Fibroblast of mammary gland (primary cell): ENCODE measurements around the gene C1RL.
"Not testable (repeated sequence)": the region's sequence is repeated elsewhere in the genome, so short reads cannot be mapped to it uniquely, and the experiment has no call there.

ENCODE experiments used
- DNase-seq: peaks from one replicate; pipeline ENCODE4 v3.0.0-alpha.2; 2010; ENCODE audit warnings: low read depth
- H3K4me3 ChIP-seq: 2 replicates; pipeline ENCODE4 v1.5.1; 2011; ENCODE audit warnings: low read depth, mild to moderate bottlenecking, low read length, moderate library complexity; ENCODE audit not compliant: control insufficient read depth
- TF ChIP-seq, protein P1 (sequence below): conservative IDR thresholded peaks from 2 replicates; pipeline ENCODE4 v1.5.1; 2011; ENCODE audit warnings: low read depth, low read length, inconsistent platforms; ENCODE audit not compliant: control insufficient read depth, insufficient read depth

C1RL gene

DNA sequence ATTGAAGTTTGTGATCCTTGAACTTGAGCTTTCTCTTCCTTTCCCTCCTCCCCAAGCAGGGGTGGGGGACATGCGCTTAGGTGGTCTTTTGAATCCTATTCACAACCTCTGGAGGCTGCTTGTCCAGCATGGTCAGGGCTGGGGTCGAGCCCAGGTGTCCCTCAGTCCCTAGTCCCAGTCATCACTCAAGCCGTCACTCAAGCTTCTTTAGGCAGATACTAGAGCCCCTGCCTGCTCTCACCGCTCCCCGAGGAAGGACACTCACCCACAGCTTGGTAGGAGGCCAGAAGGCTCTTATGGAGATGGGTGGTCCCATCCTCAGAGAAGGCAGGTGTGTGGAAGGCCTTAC is 532 bp upstream of the C1RL start:
- TF ChIP-seq, protein P1, sequence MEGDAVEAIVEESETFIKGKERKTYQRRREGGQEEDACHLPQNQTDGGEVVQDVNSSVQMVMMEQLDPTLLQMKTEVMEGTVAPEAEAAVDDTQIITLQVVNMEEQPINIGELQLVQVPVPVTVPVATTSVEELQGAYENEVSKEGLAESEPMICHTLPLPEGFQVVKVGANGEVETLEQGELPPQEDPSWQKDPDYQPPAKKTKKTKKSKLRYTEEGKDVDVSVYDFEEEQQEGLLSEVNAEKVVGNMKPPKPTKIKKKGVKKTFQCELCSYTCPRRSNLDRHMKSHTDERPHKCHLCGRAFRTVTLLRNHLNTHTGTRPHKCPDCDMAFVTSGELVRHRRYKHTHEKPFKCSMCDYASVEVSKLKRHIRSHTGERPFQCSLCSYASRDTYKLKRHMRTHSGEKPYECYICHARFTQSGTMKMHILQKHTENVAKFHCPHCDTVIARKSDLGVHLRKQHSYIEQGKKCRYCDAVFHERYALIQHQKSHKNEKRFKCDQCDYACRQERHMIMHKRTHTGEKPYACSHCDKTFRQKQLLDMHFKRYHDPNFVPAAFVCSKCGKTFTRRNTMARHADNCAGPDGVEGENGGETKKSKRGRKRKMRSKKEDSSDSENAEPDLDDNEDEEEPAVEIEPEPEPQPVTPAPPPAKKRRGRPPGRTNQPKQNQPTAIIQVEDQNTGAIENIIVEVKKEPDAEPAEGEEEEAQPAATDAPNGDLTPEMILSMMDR = no peak
- DNase-seq = no peak
- H3K4me3 ChIP-seq = peak overlapping the region; percentile 76

DNA sequence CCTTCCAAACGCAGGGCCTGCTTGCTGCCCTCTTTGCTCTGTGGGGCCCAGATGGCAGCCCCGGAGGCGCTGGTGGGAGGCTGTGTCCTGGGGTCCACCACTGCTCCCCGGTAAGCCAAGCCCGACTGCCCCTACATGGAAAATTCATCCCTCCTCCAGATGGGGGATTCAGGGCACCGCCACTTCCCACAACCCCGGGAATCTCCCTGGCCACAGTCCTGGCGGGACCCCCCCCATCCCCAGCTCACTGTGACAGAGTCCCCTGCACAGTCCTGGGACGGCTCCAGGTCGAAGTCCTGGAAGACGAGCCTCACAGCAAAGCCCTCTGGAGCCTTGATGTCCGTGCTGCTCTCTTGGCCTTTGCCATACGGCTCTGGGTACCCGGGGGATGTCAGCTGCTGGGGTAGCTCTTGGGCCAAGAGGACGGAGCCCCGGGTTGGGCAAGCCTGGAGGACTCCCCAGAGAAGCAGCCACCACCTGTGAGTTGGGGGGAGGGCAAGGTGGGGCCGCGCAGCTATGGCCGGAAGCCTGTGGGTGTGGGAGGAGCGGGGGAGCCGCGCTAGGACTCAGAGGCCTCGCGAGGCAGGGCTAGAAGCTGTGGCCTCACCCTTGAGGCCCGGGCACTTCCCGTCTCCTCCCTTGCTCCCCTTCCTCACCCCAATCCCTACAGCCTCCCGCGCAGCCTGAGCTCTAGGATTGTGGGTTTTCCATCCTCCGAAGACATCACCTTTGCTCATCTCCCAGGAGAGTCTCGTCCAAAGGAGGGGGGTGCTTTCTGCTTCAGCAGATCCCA is 815 bp downstream of the C1RL start:
- TF ChIP-seq, protein P1 = no peak
- peak; percentile 79 for DNase-seq
- H3K4me3 ChIP-seq = peak overlapping the region; percentile 76

DNA sequence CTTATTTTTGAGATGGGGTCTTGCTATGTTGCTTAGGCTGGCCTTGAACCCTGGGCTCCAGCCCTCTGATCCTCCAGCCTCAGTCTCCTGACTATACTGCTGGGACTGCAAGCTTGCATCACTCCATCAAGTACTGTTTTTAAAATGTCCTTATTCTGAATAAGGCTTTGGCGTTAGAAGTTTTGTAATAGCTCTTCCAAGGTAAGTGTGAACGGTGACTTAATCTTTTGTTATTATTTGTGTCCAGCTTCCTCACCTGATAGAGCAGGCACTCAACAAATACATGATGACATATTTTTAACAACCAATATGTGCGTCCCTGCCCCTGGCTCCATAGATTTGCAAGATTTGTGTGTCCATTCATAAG is 1.4 kb downstream of the C1RL start:
- H3K4me3 ChIP-seq = peak overlapping the region; percentile 76
- TF ChIP-seq, protein P1 = no peak
- no peak for DNase-seq

DNA sequence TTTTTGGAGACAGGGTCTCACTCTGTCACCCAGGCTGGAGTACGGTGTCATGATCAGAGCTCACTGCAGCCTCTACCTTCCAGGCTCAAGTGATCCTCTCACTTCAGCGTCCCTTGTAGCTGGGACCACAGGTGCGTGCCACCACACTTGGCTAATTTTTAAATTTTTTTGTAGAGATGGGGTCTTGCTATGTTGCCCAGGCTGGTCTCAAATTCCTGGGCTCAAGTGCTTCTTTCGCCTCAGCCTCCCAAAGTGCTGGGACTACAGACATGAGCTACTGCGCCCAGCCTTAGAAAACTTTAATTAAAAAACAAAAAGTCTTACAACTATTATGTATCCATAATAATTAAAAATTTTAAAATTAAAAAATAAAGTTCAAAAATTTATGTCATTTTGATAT is 1.8 kb downstream of the C1RL start:
- peak overlapping the region; percentile 76 for H3K4me3 ChIP-seq
- DNase-seq = not testable (repeated sequence)

DNA sequence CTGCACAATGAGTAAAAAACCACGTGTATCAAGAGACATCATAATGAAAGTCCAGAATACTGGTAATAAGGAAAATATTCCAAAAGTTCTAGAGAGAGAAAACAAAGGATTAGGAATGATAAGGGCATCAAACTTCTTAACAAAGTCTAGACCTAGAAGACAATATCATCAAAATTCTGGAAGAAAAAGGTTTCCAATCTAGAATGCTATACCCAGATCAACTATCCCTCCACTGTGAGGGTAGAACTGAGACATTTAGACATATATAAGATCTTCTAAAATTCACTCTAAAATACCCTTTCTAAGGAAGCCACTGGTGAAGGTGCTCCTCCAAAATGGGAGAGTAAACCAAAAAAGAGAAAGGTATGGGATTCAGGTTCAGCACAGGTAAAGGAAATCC is 2.9 kb downstream of the C1RL start:
- no peak overlapping the region for H3K4me3 ChIP-seq
- TF ChIP-seq, protein P1 = no peak
- no peak for DNase-seq

DNA sequence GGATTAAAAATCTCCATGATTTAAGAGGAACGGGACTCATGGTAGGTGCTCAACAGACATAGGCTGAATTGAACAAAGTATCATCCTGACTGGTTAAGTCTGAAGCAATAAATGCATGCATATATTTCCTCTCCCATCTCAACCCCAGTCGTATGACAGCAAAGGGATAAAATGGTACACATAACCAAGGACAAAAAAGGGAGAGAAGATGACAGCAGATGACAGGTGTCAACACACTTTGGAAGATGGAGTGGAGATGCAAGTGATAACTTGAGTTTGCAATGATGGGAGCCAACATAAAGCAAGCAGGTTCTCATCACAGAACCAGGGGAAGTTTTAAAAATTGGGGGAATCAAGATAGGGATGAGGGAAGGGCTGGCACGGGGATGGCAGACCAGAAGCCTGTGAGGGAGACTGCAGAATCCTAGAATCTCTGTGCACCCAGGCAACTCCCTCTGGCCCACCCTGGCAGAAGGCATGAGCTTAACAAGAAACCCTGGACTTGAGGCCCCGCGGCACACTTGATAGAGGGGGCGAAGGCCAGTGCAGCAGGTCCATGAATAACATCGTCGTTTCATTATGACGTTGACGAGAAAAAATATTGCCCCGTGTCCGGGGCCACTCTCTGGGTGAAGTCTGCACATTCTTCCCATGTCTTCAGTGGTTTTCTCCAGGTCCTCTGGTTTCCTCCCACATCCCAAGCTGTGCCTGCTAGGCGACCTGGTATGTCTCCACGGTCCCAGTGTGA is 5.0 kb downstream of the C1RL start:
- no peak overlapping the region for H3K4me3 ChIP-seq
- TF ChIP-seq, protein P1 = no peak
- DNase-seq = no peak

DNA sequence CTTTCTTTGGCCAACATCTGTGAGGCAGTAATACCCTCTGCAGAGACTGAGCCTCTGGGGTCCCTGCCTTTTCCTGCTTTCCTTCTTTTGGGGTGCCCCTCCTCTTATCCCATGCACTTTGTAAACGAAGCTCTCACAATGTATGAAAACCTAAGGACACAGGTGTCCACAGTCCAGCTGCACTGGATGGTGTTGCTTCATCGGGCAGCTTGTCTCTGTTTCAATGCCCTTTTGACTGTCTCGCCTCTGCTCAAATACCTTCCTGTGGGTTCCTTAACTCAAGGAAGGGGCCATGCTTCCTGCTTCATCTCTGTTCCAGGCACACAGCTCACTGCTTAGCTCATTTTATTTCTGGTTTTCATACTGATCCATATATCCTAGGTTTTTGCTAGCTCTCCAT is 6.4 kb downstream of the C1RL start:
- DNase-seq = no peak
- TF ChIP-seq, protein P1 = no peak
- no peak overlapping the region for H3K4me3 ChIP-seq
